Measurements from ENCODE around the gene L3MBTL3. TPM values are rescaled to one million over a fixed set of nuclear protein-coding genes. Genes with fewer than 3 reads are reported as not detected.

The L3MBTL3 gene
- total and polyA plus RNA-seq, 7 donors = 1.00 to 3.2 (median 2.0) TPM

- intact Hi-C loops (cut with DNase I) = no loop called here
- Histone ChIP-seq H3K4me1 (no peaks in the 10 kb centered on the region), H3K36me3 (ENCODE audit: insufficient read depth in 1 of 2, low read depth in 1 of 2) (no peaks in the 10 kb centered on the region), H3K27ac (no peak overlapping the region), H3K4me3 (no peak overlapping the region), H3K9me3 (no peaks in the 10 kb centered on the region), H3K27me3 (ENCODE audit: insufficient read depth in 3 of 3, low read length in 2 of 3) (no peaks in the 10 kb centered on the region)
- 92 to 97% (median 92%) methylated on average over 1 of the region's 1 CpG for WGBS, 3 donors
- no peak for TF ChIP-seq CTCF (IDR thresholded peaks at IDR 0.05)
- ATAC-seq (no peak), DNase-seq (no peak)
Measured at GRCh38 chr6:130176378-130176777, 158.0 kb downstream of the L3MBTL3 start.

GRCh38 chr6:130178692-130179091 lies 160.3 kb downstream of the L3MBTL3 start:
- H3K36me3 ChIP-seq (ENCODE audit: insufficient read depth in 1 of 2, low read depth in 1 of 2) = no peaks in the 10 kb centered on the region
- intact Hi-C loops (cut with DNase I) = no loop called here
- DNase-seq = no peak

GRCh38 chr6:130182466-130182865 lies 164.1 kb downstream of the L3MBTL3 start:
- ATAC-seq = no peak

More at GRCh38 chr6:130178692-130179091, 160.3 kb downstream of the L3MBTL3 start:
- H3K9me3 ChIP-seq = no peaks in the 10 kb centered on the region
- 89 to 94% (median 91%) methylated on average over 1 of the region's 1 CpG for WGBS, 3 donors
- no peaks in the 10 kb centered on the region for H3K27me3 ChIP-seq (ENCODE audit: insufficient read depth in 3 of 3, low read length in 2 of 3)
- no peaks in the 10 kb centered on the region for H3K4me1 ChIP-seq
- H3K4me3 ChIP-seq = no peak overlapping the region
- no peak for ATAC-seq
- TF ChIP-seq CTCF (IDR thresholded peaks at IDR 0.05) = no peak
- no peak overlapping the region for H3K27ac ChIP-seq

GRCh38 chr6:130183271-130184222 lies 165.2 kb downstream of the L3MBTL3 start:
- TF ChIP-seq CTCF (IDR thresholded peaks at IDR 0.05) = no peak
- ATAC-seq = no peak
- H3K4me1 ChIP-seq = no peaks in the 10 kb centered on the region
- 87 to 90% (median 89%) methylated on average over 9 of the region's 9 CpGs for WGBS, 3 donors
- H3K27me3 ChIP-seq (ENCODE audit: insufficient read depth in 3 of 3, low read length in 2 of 3) = no peaks in the 10 kb centered on the region
- no peak overlapping the region for H3K27ac ChIP-seq
- H3K4me3 ChIP-seq = no peak overlapping the region
- intact Hi-C loops (cut with DNase I) = no loop called here
- DNase-seq = no peak
- H3K9me3 ChIP-seq = no peaks in the 10 kb centered on the region
- no peaks in the 10 kb centered on the region for H3K36me3 ChIP-seq (ENCODE audit: insufficient read depth in 1 of 2, low read depth in 1 of 2)

More at GRCh38 chr6:130182466-130182865, 164.1 kb downstream of the L3MBTL3 start:
- Histone ChIP-seq H3K36me3 (ENCODE audit: insufficient read depth in 1 of 2, low read depth in 1 of 2) (no peaks in the 10 kb centered on the region), H3K4me3 (no peak overlapping the region), H3K4me1 (no peaks in the 10 kb centered on the region), H3K9me3 (no peaks in the 10 kb centered on the region), H3K27ac (no peak overlapping the region), H3K27me3 (ENCODE audit: insufficient read depth in 3 of 3, low read length in 2 of 3) (no peaks in the 10 kb centered on the region)
- intact Hi-C loops (cut with DNase I) = no loop called here
- TF ChIP-seq CTCF (IDR thresholded peaks at IDR 0.05) = no peak
- DNase-seq = no peak

All from psoas muscle (tissue), 8 donors.